ENCODE data around the gene CKS1B. TPM values are rescaled to one million over a fixed set of nuclear protein-coding genes. Genes with fewer than 3 reads are reported as not detected.
A peak's percentile ranks its signal among the peaks of the same experiment; 100 is the strongest.

Gene CKS1B
- total RNA-seq, 2 donors from 2014 or later: 22.5 to 23.4 TPM

- DNase-seq (ENCODE audit: low spot score): peak; percentile 95
- intact Hi-C loops (cut with DNase I): loop anchor here in 1 of 2 donors (5.0 kb wide), 1 partner anchor 46 kb away; no protein-coding TSS in a partner anchor
Observed at GRCh38 chr1:154961207-154962155, 13.0 kb upstream of the CKS1B start, which contains the start of gene PYGO2. PYGO2 (minus strand) TSS chr1:154961782; CDS start chr1:154961576, 206 bp downstream.

GRCh38 chr1:154962156-154962749 is 12.2 kb upstream of the CKS1B start:
- no peak for DNase-seq (ENCODE audit: low spot score)
- intact Hi-C loops (cut with DNase I): loop anchor here in 1 of 2 donors (5.0 kb wide), 1 partner anchor 45 kb away; no protein-coding TSS in a partner anchor

- DNase-seq (ENCODE audit: low spot score): no peak
Observed at GRCh38 chr1:154962795-154963330, 11.6 kb upstream of the CKS1B start.

GRCh38 chr1:154963643-154964042 is 10.8 kb upstream of the CKS1B start:
- intact Hi-C loops (cut with DNase I): loop anchor here in 1 of 2 donors (5.0 kb wide), 1 partner anchor 44 kb away; no protein-coding TSS in a partner anchor
- DNase-seq (ENCODE audit: low spot score): no peak

More at GRCh38 chr1:154962795-154963330, 11.6 kb upstream of the CKS1B start:
- intact Hi-C loops (cut with DNase I): loop anchor here in 1 of 2 donors (5.0 kb wide), 1 partner anchor 44 kb away; no protein-coding TSS in a partner anchor

- DNase-seq (ENCODE audit: low spot score): no peak
- intact Hi-C loops (cut with DNase I): loop anchor here in 1 of 2 donors (5.0 kb wide), 1 partner anchor 43 kb away; no protein-coding TSS in a partner anchor
Observed at GRCh38 chr1:154964359-154964758, 10.1 kb upstream of the CKS1B start.

- intact Hi-C loops (cut with DNase I): no loop called here
- no peak for DNase-seq (ENCODE audit: low spot score)
Observed at GRCh38 chr1:154966111-154966510, 8.4 kb upstream of the CKS1B start.

GRCh38 chr1:154967331-154967950 is 7.0 kb upstream of the CKS1B start:
- intact Hi-C loops (cut with DNase I): no loop called here
- DNase-seq (ENCODE audit: low spot score): no peak

GRCh38 chr1:154968731-154969130 is 5.8 kb upstream of the CKS1B start:
- no peak for DNase-seq (ENCODE audit: low spot score)
- intact Hi-C loops (cut with DNase I): no loop called here

GRCh38 chr1:154969246-154969645 is 5.2 kb upstream of the CKS1B start:
- no peak for DNase-seq (ENCODE audit: low spot score)
- intact Hi-C loops (cut with DNase I): no loop called here

- intact Hi-C loops (cut with DNase I): no loop called here
- DNase-seq (ENCODE audit: low spot score): no peak
Observed at GRCh38 chr1:154969860-154970452, 4.5 kb upstream of the CKS1B start.

- intact Hi-C loops (cut with DNase I): no loop called here
- DNase-seq (ENCODE audit: low spot score): peak; percentile 98
Observed at GRCh38 chr1:154970631-154971340, 3.7 kb upstream of the CKS1B start, which contains the start of gene SHC1. SHC1 (minus strand) TSS chr1:154970747; CDS start chr1:154970526, 221 bp downstream.

- intact Hi-C loops (cut with DNase I): no loop called here
- DNase-seq (ENCODE audit: low spot score): no peak
Observed at GRCh38 chr1:154971341-154971998, 3.0 kb upstream of the CKS1B start.

- no peak for DNase-seq (ENCODE audit: low spot score)
- intact Hi-C loops (cut with DNase I): no loop called here
Observed at GRCh38 chr1:154972213-154972516, 2.3 kb upstream of the CKS1B start.

GRCh38 chr1:154972517-154973343 is 1.8 kb upstream of the CKS1B start:
- peak; percentile 91 for DNase-seq (ENCODE audit: low spot score)
- intact Hi-C loops (cut with DNase I): no loop called here

GRCh38 chr1:154973344-154974101 is 958 bp upstream of the CKS1B start:
- intact Hi-C loops (cut with DNase I): no loop called here
- peak; percentile 99 for DNase-seq (ENCODE audit: low spot score)

GRCh38 chr1:154974808-154975408 is 427 bp downstream of the CKS1B start:
- intact Hi-C loops (cut with DNase I): no loop called here

More at GRCh38 chr1:154974808-154975408, 427 bp downstream of the CKS1B start:
- DNase-seq (ENCODE audit: low spot score): peak; percentile 98

All from posterior vena cava (tissue), 2 donors.